Small intestine (tissue), 7 donors: Measurements from ENCODE around the gene KMT5C. TPM values are rescaled to one million over a fixed set of nuclear protein-coding genes. Genes with fewer than 3 reads are reported as not detected.
A peak's percentile ranks its signal among the peaks of the same experiment; 100 is the strongest.

Experiments used
- DNase-seq, 2 donors: peaks; one replicate each; pipeline versions ENCODE4 v3.0.0 to v3.0.0-alpha.2; 2013
- FAIRE-seq: peaks from 2 replicates; lab custom pipeline; 2012; peaks lifted over from hg19 to GRCh38; lab: Jason Lieb, UNC
- H3K27ac ChIP-seq, 3 donors: one replicate each; pipeline ENCODE4 v1.5.1; 2013; ENCODE audit warnings: low read length in 2 of 3, mild to moderate bottlenecking in 2 of 3, control low read depth in 1 of 3, inconsistent platforms in 1 of 3, low read depth in 1 of 3, moderate library complexity in 1 of 3
- H3K27me3 ChIP-seq, 3 donors: one replicate each; pipeline ENCODE4 v1.6.1; 2013; ENCODE audit warnings: low read length in 3 of 3, inconsistent platforms in 1 of 3; ENCODE audit not compliant: control insufficient read depth in 3 of 3, insufficient read depth in 3 of 3
- H3K36me3 ChIP-seq, 3 donors: one replicate each; pipeline ENCODE4 v1.6.1; 2013; ENCODE audit warnings: low read length in 3 of 3, inconsistent platforms in 1 of 3, low read depth in 1 of 3, mild to moderate bottlenecking in 1 of 3, moderate library complexity in 1 of 3; ENCODE audit not compliant: control insufficient read depth in 3 of 3, insufficient read depth in 2 of 3
- H3K4me1 ChIP-seq, 3 donors: one replicate each; pipeline ENCODE4 v1.6.1; 2013; ENCODE audit warnings: low read length in 2 of 3, inconsistent platforms in 1 of 3, low read depth in 1 of 3, mild to moderate bottlenecking in 1 of 3, moderate library complexity in 1 of 3; ENCODE audit not compliant: control insufficient read depth in 3 of 3, insufficient read depth in 2 of 3
- H3K4me3 ChIP-seq, 3 donors: one replicate each; pipeline ENCODE4 v1.5.1; 2013; ENCODE audit warnings: low read length in 3 of 3, control low read depth in 1 of 3, inconsistent platforms in 1 of 3, low read depth in 1 of 3, mild to moderate bottlenecking in 1 of 3, moderate library complexity in 1 of 3
- H3K9me3 ChIP-seq, 2 donors: one replicate each; pipeline ENCODE4 v1.6.1; 2013; ENCODE audit warnings: low read depth in 1 of 2, low read length in 1 of 2; ENCODE audit not compliant: control insufficient read depth in 2 of 2, insufficient read depth in 1 of 2
- WGBS, 3 donors: extraction: QIAGEN DNeasy Blood & Tissue Kit; methylation state at CpG; one replicate each; pipeline ENCODE4 v1.1.7; 2013; 5-methylcytosine and 5-hydroxymethylcytosine counted together
- polyA plus RNA-seq, 4 donors: library from polyadenylated mRNA; stranded (reverse) in 3 of 4; unstranded in 1 of 4; fragments of 200-250 nt in 3 of 4; fragments of 120-200 nt in 1 of 4; gene quantifications; one replicate each; pipeline versions ENCODE4 v1.2.1 to v1.2.3, GENCODE V29; 2013
- donor health status: healthy with polysubstance abuse.
- donor health status: control.
- donor health status: control.
- donor health status: Bipolar disorder and iron deficiency.
- donor health status: healthy.

KMT5C gene
- polyA plus RNA-seq, 4 donors, result 10.3 to 18.4 (median 14.3) TPM

GRCh38 chr19:55304279-55304978, 35.2 kb upstream of the KMT5C start:
- FAIRE-seq, result no peak
- H3K27ac ChIP-seq, result no peak overlapping the region
- H3K4me3 ChIP-seq, result no peak overlapping the region
- peaks cover 0 to 7% of the 10 kb centered on the region in 2 donors for H3K9me3 ChIP-seq
- peaks cover 0 to 8% (median 2%) of the 10 kb centered on the region in 3 donors for H3K4me1 ChIP-seq
- H3K36me3 ChIP-seq, result peaks cover 0 to 19% (median 0%) of the 10 kb centered on the region in 3 donors
- DNase-seq, result peak; percentile 32 to 62
- no peaks in the 10 kb centered on the region for H3K27me3 ChIP-seq
- WGBS, 3 donors, result 89 to 93% (median 90%) methylated on average over 38 to 39 of the region's 39 CpGs

GRCh38 chr19:55304980-55305379, 34.7 kb upstream of the KMT5C start:
- Histone ChIP-seq H3K9me3 (peaks cover 0 to 12% of the 10 kb centered on the region in 2 donors), H3K27ac (no peak overlapping the region), H3K27me3 (no peaks in the 10 kb centered on the region), H3K4me1 (peaks cover 0 to 8% (median 2%) of the 10 kb centered on the region in 3 donors), H3K36me3 (peaks cover 0 to 23% (median 0%) of the 10 kb centered on the region in 3 donors), H3K4me3 (no peak overlapping the region)
- peak in 1 of 2 donors; percentile 1 for DNase-seq
- FAIRE-seq, result no peak
- 78 to 82% (median 82%) methylated on average over 14 of the region's 14 CpGs for WGBS, 3 donors

GRCh38 chr19:55305491-55305890, 34.2 kb upstream of the KMT5C start:
- Histone ChIP-seq H3K4me3 (no peak overlapping the region), H3K27ac (no peak overlapping the region), H3K4me1 (peaks cover 0 to 8% (median 2%) of the 10 kb centered on the region in 3 donors), H3K27me3 (no peaks in the 10 kb centered on the region), H3K9me3 (peaks cover 0 to 12% of the 10 kb centered on the region in 2 donors), H3K36me3 (peaks cover 0 to 25% (median 0%) of the 10 kb centered on the region in 3 donors)
- WGBS, 3 donors, result 64 to 81% (median 73%) methylated on average over 9 of the region's 9 CpGs
- DNase-seq, result peak in 1 of 2 donors; percentile 49
- FAIRE-seq, result no peak

- FAIRE-seq (no peak), DNase-seq (no peak)
- 87 to 90% (median 89%) methylated on average over 17 of the region's 17 CpGs for WGBS, 3 donors
- Histone ChIP-seq H3K27me3 (no peaks in the 10 kb centered on the region), H3K27ac (no peak overlapping the region), H3K9me3 (peaks cover 0 to 12% of the 10 kb centered on the region in 2 donors), H3K4me1 (peaks cover 0 to 8% (median 2%) of the 10 kb centered on the region in 3 donors), H3K36me3 (peaks cover 0 to 26% (median 0%) of the 10 kb centered on the region in 3 donors), H3K4me3 (no peak overlapping the region)
These were observed 33.6 kb upstream of the KMT5C start for GRCh38 chr19:55305983-55306562.

GRCh38 chr19:55306712-55307111, 33.0 kb upstream of the KMT5C start:
- no peaks in the 10 kb centered on the region for H3K27me3 ChIP-seq
- no peak overlapping the region for H3K27ac ChIP-seq
- no peak for DNase-seq
- no peak for FAIRE-seq
- 65 to 77% (median 68%) methylated on average over 3 of the region's 3 CpGs for WGBS, 3 donors
- peaks cover 0 to 3% (median 2%) of the 10 kb centered on the region in 3 donors for H3K4me1 ChIP-seq
- H3K9me3 ChIP-seq, result peaks cover 0 to 12% of the 10 kb centered on the region in 2 donors
- no peak overlapping the region for H3K4me3 ChIP-seq
- peaks cover 0 to 33% (median 0%) of the 10 kb centered on the region in 3 donors for H3K36me3 ChIP-seq

- Histone ChIP-seq H3K9me3 (peaks cover 0 to 12% of the 10 kb centered on the region in 2 donors), H3K36me3 (peaks cover 0 to 42% (median 0%) of the 10 kb centered on the region in 3 donors), H3K4me1 (no peaks in the 10 kb centered on the region), H3K27me3 (no peaks in the 10 kb centered on the region), H3K27ac (no peak overlapping the region), H3K4me3 (no peak overlapping the region)
- DNase-seq, result no peak
- WGBS, 3 donors, result 87 to 93% (median 89%) methylated on average over 9 to 11 of the region's 11 CpGs
- FAIRE-seq, result no peak
These were observed 31.4 kb upstream of the KMT5C start for GRCh38 chr19:55308281-55308680.

GRCh38 chr19:55309448-55309847, 30.2 kb upstream of the KMT5C start:
- peaks cover 0 to 12% of the 10 kb centered on the region in 2 donors for H3K9me3 ChIP-seq
- 90 to 91% (median 91%) methylated on average over 5 of the region's 5 CpGs for WGBS, 3 donors
- FAIRE-seq (no peak), DNase-seq (no peak)
- no peaks in the 10 kb centered on the region for H3K4me1 ChIP-seq
- no peaks in the 10 kb centered on the region for H3K27me3 ChIP-seq
- peaks cover 0 to 52% (median 0%) of the 10 kb centered on the region in 3 donors for H3K36me3 ChIP-seq
- H3K27ac ChIP-seq, result no peak overlapping the region
- no peak overlapping the region for H3K4me3 ChIP-seq

GRCh38 chr19:55310498-55310897, 29.2 kb upstream of the KMT5C start:
- 74 to 78% (median 77%) methylated on average over 7 of the region's 7 CpGs for WGBS, 3 donors
- FAIRE-seq, result no peak

More at GRCh38 chr19:55310498-55310897, 29.2 kb upstream of the KMT5C start:
- H3K4me1 ChIP-seq, result no peaks in the 10 kb centered on the region
- no peak for DNase-seq
- no peak overlapping the region for H3K27ac ChIP-seq
- H3K9me3 ChIP-seq, result peaks cover 0 to 12% of the 10 kb centered on the region in 2 donors
- H3K36me3 ChIP-seq, result peaks cover 0 to 61% (median 0%) of the 10 kb centered on the region in 3 donors
- no peaks in the 10 kb centered on the region for H3K27me3 ChIP-seq
- H3K4me3 ChIP-seq, result no peak overlapping the region
